PFSK-1 (cell line): ENCODE data around the gene DAW1.

Experiments used
- SIN3A ChIP-seq: IDR thresholded peaks from 2 replicates; pipeline ENCODE4 v1.6.1; 2012; ENCODE audit warnings: mild to moderate bottlenecking, low read length, moderate library complexity, borderline replicate concordance; ENCODE audit not compliant: insufficient read depth
- TAF1 ChIP-seq: IDR thresholded peaks from 2 replicates; pipeline ENCODE4 v1.6.1; 2012; ENCODE audit warnings: low read length, control low read depth, borderline replicate concordance; ENCODE audit not compliant: insufficient read depth

- TF ChIP-seq TAF1 (no peak), SIN3A (no peak)
These were observed 16.9 kb downstream of the DAW1 start for GRCh38 chr2:227888289-227888688.
